Central memory CD8-positive, alpha-beta T cell (primary cell): ENCODE results near the gene NRAS.

Experiments used
- ATAC-seq: fragments of 150-1000 bp; cut with Tn5 transposase; replicated peaks from 2 replicates; pipeline ENCODE4 v1.10.0; 2022; ENCODE audit warnings: mild to moderate bottlenecking, moderate FRiP score, moderate number of reproducible peaks; ENCODE audit not compliant: poor library complexity, severe bottlenecking; ENCODE audit errors: extremely low read depth
- DNase-seq, 2 donors: peaks; one replicate each; pipeline ENCODE4 v3.0.0; 2021; ENCODE audit warnings: low spot score in 2 of 2
- H3K27ac Mint-ChIP-seq: one replicate; pipeline ENCODE4 v1.8.0; 2022; ENCODE audit warnings: low read depth, mild to moderate bottlenecking, moderate library complexity, mixed read lengths
- H3K27me3 Mint-ChIP-seq: one replicate; pipeline ENCODE4 v1.8.0; 2022; ENCODE audit warnings: mixed read lengths
- H3K36me3 Mint-ChIP-seq: one replicate; pipeline ENCODE4 v1.8.0; 2022; ENCODE audit warnings: mild to moderate bottlenecking, moderate library complexity, mixed read lengths; ENCODE audit not compliant: insufficient read depth
- H3K4me1 Mint-ChIP-seq: one replicate; pipeline ENCODE4 v1.8.0; 2022; ENCODE audit warnings: mixed read lengths
- H3K4me3 Mint-ChIP-seq: one replicate; pipeline ENCODE4 v1.8.0; 2022; ENCODE audit warnings: mild to moderate bottlenecking, moderate library complexity, mixed read lengths
- H3K9me3 Mint-ChIP-seq: one replicate; pipeline ENCODE4 v1.8.0; 2022; ENCODE audit warnings: mixed read lengths

Gene NRAS

GRCh38 chr1:114668373-114668772 lies 48.2 kb downstream of the NRAS start:
- no peaks in the 10 kb centered on the region for H3K9me3 Mint-ChIP-seq
- ATAC-seq = no peak
- no peaks in the 10 kb centered on the region for H3K27me3 Mint-ChIP-seq
- DNase-seq = no peak
- H3K27ac Mint-ChIP-seq = no peak overlapping the region
- peaks cover 8% of the 10 kb centered on the region for H3K36me3 Mint-ChIP-seq
- no peaks in the 10 kb centered on the region for H3K4me1 Mint-ChIP-seq
- no peak overlapping the region for H3K4me3 Mint-ChIP-seq

DNA sequence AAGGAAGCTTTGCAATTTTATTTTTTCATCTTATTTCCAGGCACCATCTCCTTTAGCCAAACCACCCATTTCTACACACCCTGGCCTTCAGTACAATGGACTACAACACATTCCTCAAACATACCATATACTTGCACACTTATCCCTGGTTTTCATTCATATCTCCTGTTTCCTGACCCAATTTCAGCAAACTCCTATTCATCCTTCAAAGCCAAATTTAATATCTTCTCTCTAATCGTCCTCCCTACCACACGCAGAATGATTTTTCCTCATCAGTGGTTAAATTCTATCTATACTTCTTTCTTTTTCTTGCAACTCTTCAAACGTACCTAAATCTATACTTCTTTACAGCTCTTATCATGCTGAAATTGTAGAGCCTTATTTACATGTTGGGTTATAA lies 49.6 kb downstream of the NRAS start:
- DNase-seq (no peak), ATAC-seq (no peak)
- Mint-ChIP-seq H3K4me3 (no peak overlapping the region), H3K27me3 (no peaks in the 10 kb centered on the region), H3K36me3 (peaks cover 8% of the 10 kb centered on the region), H3K27ac (no peak overlapping the region), H3K9me3 (no peaks in the 10 kb centered on the region), H3K4me1 (no peaks in the 10 kb centered on the region)

DNA sequence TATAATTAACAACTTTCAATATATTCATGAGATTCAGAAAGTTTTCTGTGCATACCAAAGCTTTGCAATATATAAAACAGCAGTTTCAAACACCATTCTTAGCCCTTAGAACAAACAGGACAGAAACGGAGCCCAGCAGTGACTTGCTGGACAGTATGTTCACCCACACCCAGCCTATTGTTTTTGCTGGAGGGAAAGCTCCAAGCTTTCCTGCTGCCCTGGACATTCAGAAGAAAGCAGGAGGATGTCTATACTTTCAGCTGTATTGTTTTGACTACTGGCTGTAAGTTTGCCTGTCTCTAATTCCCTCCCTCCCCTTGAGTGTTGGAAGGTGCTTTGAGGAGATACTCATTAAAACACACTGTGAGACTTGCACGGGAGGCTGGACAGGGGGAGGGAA lies 56.3 kb downstream of the NRAS start:
- H3K4me3 Mint-ChIP-seq = no peak overlapping the region
- H3K27ac Mint-ChIP-seq = no peak overlapping the region
- DNase-seq (no peak), ATAC-seq (no peak)
- H3K4me1 Mint-ChIP-seq = no peaks in the 10 kb centered on the region
- peaks cover 18% of the 10 kb centered on the region for H3K27me3 Mint-ChIP-seq
- no peaks in the 10 kb centered on the region for H3K9me3 Mint-ChIP-seq
- H3K36me3 Mint-ChIP-seq = peaks cover 2% of the 10 kb centered on the region
